Ishikawa (cell line): ENCODE data around the gene ELL2.

Experiments
- EGR1 ChIP-seq: IDR thresholded peaks from 2 replicates; pipeline ENCODE4 v1.6.1; 2012
- EP300 ChIP-seq: IDR thresholded peaks from 2 replicates; pipeline ENCODE4 v1.6.1; 2012; ENCODE audit warnings: borderline replicate concordance
- TCF12 ChIP-seq: IDR thresholded peaks from 2 replicates; pipeline ENCODE4 v1.6.1; 2012; ENCODE audit warnings: low read depth

DNA sequence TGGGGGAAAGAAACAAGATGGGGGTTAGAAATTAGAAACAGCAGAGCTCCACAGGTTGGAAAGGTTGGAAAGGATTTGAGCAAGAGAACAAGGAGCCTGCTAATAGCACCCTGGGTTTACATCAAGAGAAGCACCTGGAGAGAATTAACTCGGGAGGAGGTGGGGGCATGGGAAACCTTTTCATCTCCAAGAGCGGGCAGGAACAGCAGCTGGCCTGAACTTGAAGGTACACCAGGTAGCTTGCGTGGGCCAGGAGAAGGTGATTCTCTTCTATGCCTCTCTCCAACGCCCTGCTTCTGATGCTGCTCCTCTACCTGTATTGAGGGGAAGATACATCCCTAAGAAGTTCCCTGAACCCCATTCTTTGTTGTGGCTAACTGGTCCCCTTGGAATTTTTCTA lies 102.0 kb downstream of the ELL2 start:
- no peak for TF ChIP-seq EGR1
- TF ChIP-seq TCF12, result no peak
- no peak for TF ChIP-seq EP300
